ENCODE measurements around the gene GLT1D1.

DNA sequence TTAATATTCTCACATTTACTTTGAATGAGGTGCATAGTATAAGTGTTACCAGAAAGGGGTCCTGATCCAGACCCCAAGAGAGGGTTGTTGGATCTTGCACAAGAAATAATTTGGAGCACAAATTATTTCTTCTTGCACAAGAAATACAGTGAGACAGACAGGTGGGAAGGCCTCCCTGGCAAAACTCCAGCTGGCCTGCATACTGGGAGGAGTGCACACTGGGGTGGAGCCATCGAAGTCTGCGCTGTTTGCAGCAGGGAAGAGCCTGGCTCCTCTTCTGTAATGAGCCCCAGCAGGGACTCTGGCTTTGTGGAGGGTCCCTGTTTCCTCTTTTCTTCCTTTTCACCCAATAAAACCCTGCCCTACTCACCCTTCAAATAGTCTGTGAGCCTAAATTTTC is 141.6 kb downstream of the GLT1D1 start:
- no peak for TF ChIP-seq POLR2A (IDR thresholded peaks at IDR 0.05)
- no peak for TF ChIP-seq CTCF (IDR thresholded peaks at IDR 0.05)
- no peak for TF ChIP-seq POLR2AphosphoS5 (IDR thresholded peaks at IDR 0.05)
- no peak for TF ChIP-seq EP300 (IDR thresholded peaks at IDR 0.05)
